Middle frontal gyrus (tissue), 1 donor: ENCODE measurements around the gene IST1.

Experiments used
- DNase-seq: peaks from one replicate; pipeline ENCODE4 v3.0.0-alpha.2; 2015; ENCODE audit warnings: low spot score; ENCODE audit errors: extremely low spot score

The IST1 gene

DNA sequence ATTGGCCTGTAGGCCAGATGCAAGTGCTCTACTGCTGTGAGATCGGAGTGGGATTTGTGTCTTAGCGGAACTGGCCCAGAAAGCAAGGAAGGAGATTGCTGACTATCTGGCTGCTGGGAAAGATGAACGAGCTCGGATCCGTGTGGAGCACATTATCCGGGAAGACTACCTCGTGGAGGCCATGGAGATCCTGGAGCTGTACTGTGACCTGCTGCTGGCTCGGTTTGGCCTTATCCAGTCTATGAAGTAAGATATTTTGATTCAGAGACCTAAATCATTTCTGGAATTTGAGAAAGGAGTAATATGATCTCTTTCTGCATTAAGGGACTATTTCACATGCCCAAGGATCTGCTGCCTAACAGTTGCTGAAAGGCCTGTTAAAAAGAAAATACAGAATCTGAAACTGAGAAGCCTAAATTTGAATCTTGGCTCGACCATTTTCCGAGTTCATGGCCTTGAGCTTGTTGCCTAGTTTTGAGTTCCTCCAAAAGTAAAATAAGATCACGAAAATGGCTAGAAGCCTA, 21.1 kb downstream of the IST1 start:
- no peak for DNase-seq

DNA sequence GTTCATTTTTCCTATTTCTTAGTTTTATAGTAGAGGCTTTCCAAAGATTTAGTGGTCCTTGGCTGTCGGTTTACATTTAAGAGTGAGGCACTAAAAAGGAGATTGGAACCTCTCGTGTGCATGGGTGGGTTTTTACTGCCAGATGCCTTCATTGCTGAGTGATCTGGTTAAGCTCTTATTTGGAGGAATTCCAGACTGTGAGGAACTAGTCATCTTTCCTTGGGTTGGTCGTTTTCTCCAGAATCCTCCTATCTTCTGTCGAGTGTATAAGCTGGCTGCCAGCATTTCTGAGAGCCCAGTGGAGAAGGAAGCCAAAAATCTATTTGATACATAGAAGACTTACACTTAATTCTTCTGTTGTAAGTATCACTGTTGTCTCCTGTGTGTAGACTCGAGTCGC, 22.6 kb downstream of the IST1 start:
- no peak for DNase-seq

DNA sequence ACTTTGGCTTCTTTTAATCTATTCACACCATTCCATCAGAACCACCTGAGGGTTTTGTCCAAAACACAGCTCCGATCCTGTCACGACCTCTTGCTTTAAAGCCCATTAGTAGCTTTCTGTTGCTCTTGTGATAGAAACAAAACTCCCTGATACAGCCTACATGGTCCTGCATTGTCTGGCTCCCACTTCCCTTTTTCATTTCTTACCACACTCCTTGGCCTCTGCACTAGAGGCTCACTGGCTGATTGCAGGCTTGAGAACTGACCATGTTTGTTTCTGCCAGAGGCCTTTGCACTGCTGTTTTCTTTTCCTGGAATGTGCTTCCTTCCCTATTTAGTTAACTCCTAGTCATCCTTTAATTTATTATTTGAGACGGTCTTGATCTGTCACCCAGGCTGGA, 23.7 kb downstream of the IST1 start:
- no peak for DNase-seq

DNA sequence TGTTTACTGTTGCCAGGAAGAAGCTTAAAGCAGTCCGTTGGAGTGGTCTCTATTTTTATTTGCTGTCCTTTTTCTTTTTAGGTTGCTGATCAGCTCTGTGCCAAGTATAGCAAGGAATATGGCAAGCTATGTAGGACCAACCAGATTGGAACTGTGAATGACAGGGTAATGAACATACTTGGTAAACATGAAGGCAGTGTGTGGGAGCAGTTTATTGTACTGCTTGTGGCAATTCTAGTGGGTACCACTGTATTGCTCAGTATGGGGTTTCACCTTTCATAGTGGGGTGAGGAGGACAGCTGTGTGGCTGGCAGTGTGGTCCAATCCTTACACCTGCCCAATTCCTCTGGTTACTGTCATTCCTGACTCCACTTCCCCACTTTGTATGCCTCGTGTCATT, 25.3 kb downstream of the IST1 start:
- DNase-seq: no peak

DNA sequence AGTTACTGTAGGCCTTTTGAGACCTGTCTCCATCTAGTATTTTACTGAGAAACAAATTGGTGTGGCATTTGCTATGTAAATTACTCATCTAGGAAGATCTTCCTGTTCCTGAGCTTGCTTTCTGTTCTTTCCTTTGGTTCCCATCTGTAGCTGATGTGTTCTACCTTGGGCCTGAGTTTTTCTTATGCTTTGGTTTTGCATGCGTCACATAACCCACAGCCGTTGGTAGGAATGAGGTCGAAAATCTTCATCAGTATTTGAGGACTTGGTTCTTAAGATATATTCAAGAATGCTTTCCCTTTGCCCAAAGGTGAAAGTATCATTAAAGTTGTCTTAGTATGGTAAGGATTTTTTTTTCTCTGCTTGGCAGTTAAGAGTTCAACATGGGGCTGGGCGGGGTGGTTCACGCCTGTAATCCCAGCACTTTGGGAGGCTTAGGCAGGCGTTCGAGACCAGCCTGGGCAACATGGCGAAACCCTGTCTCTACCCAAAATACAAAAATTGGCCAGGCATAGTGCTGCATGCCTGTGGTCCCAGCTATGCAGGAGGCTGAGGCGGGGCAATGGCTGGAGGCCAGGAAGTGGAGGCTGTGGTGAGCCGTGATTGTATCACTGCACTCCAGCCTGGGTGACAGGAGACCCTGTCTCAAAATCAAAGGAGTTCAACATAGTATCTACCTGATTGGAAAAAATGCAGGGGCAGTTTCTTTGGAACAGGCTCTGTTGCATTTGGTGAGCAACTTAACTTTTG, 28.8 kb downstream of the IST1 start:
- no peak for DNase-seq

DNA sequence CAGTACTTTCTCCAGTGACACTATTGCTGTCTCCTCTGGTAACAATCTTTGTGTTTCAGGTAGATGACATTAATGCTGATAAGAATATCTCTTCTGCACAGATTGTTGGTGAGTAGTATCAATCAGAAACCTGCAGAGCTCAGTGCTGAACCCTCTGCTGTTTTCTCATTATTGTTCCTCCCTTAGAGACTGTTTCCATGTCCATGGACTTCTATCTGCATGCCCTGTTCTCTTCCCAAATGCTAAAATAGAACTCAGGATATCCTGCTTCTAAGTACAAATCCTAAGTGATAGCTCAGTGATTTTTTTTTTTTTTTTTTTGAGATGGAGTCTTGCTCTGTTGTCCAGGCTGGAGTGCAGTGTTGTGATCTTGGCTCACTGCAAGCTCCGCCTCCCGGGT, 29.4 kb downstream of the IST1 start:
- no peak for DNase-seq

DNA sequence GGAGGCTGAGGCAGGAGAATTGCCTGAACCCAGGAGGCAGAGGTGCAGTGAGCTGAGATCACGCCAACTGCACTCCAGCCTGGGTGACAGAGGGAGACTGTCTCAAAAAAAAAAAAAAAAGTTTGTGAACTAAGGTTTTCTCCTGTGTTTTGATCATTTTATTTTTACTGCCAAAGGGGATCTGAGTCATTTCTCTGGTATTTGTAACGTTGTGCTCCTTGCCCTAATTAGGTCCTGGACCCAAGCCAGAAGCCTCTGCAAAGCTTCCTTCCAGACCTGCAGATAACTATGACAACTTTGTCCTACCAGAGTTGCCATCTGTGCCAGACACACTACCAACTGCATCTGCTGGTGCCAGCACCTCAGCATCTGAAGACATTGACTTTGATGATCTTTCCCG, 32.1 kb downstream of the IST1 start:
- DNase-seq: no peak

DNA sequence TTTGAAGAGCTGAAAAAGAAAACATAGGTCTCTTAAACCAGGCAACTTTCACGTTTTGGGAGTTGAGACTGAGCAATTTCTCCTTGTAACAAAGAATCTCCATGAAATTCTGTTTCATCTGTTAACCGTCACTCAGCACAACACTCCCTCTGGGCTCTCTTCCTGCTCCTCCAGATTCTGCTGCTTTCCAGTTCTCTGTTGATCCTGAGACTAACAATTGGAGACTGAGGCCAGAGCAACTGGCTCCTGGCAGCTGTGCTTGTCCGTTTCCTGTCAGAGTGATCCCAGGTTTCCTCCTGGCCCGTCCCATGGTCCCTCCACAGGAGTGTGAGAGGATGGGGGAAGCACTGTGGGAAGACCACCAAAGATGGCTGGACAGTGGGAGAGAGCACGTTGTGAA, 32.5 kb downstream of the IST1 start:
- DNase-seq: no peak

DNA sequence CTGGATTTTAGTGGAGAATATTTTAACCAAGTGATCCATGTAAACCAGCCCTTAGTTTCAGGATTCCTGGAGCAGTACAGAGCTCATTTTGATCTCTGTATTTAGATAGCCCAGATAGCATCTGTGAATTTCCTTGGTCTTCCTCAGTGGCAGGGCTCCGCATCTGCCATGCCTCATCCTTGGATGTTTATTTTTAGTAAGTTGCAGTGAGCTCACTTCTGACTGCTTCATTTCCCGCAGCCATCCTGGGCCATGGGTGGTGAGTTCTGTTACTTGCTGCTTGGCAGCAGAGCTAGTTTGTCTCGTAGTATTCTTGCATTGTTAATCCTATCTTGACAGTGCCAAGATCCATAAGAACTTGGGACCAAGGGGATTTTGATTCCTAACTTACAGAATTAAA, 33.7 kb downstream of the IST1 start:
- DNase-seq: peak; percentile 37

DNA sequence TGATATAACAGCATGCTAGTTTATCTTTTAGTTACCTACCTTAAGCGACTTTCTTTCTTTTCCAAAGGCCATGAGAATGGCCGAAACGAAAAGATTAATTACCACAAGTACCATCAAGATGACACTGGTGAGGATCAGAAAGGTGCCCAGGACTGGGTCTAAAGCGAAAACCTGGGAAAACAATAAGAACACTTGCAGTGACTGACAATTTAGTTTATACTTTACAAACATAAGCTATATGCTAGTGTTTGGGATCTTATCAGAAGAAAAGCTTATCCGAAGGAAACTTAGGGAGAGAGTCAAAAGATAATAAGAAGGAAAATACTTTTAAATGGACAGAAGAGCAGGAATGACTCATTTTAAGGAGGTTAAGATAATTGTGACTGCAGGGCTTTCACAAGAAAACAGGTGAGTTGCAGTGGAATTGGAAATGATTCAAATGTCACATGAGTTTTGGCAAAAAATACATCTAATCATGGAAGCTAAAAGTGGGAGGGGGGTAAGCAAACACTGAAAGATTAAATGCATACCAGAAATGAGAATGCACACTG, 34.8 kb downstream of the IST1 start:
- DNase-seq: no peak

DNA sequence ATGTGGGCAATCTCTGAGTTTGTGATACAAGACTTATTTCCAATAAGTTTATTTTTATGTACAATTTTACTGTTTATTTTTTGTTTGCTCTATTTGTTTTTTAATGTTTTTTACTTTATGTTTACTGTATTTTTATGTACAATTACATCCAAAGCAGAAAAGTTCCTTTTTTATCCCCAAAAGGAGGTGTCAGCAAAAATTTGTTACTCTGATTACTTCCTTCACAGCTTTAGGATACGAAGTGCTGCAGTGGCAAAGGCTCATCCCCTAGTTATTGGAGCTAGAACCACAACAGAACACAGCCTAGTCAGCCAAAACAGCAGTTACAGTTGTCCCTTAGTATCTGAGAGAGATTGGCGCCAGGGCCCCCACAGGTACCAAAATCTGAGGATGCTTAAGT, 35.7 kb downstream of the IST1 start:
- DNase-seq: no peak

DNA sequence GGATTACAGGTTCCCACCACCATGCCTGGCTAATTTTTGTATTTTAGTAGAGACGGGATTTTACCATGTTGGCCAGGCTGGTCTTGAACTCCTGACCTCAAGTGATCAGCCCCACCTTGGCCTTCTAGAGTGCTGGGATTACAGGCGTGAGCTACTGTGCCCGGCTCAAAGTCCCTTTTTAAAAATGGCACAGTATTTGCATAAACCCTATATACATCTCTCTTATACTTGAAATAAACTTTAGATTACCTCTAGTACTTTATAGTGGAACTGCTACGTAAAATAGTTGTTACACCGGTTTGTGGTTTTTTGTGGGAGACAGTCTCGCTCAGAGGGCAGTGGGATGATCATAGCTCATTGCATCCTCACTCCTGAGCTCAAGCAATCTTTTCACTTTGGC, 36.3 kb downstream of the IST1 start:
- no peak for DNase-seq

DNA sequence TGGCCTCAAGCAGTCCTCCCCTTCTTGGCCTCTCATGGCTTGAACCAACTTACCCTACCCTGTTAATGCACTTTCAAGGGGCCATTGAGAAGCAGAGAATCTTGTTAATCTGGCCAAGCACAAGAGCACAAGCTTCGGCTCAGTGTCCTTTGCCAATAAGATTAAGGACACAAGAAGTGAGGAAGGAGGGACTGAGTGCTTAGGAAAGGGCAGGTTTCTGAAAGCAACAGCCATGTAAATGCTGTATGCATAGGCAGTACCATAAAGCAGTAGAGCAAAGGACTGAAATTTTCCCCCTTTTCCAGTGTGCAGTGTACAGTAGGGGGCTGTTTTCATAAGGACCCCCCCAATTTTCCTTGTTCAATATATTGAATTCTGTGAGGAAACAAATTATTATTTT, 37.7 kb downstream of the IST1 start:
- no peak for DNase-seq

DNA sequence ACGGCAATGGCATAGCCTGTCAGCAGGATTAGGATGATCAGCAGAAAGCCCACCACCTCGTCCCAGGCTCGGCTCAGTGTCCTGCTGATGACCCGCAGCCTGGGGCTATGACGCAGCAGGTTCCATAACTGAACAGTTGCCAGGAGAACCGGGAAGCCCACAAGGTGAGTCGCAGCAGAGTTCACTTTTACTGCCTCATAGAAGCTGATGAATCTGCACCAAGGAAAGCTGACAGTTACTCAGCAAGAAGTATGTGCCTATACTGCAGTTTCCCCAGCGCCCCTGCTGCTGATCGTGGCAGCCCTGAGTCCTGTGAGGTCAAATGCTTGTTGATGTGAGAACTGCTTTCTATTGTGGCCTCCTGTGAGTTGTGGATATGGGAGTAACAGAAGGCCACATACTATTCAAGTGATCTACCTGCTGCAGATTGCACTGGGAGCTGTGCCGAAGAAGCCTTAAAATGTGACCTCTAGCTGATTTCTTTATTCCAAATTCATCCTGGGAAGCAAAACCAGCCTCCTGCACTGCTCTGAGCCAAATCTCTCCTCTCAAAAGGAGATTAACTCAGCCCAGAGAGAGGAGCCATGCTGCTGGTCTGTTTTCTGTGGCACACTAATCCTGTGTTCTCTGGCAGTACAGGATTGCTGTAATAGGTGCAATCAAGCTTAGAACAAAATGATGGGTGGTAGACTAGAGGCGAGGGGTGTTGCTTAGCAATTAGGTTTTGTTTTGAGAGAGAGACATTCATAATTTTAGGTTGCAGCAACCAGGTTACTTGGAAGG, 38.8 kb downstream of the IST1 start:
- no peak for DNase-seq

DNA sequence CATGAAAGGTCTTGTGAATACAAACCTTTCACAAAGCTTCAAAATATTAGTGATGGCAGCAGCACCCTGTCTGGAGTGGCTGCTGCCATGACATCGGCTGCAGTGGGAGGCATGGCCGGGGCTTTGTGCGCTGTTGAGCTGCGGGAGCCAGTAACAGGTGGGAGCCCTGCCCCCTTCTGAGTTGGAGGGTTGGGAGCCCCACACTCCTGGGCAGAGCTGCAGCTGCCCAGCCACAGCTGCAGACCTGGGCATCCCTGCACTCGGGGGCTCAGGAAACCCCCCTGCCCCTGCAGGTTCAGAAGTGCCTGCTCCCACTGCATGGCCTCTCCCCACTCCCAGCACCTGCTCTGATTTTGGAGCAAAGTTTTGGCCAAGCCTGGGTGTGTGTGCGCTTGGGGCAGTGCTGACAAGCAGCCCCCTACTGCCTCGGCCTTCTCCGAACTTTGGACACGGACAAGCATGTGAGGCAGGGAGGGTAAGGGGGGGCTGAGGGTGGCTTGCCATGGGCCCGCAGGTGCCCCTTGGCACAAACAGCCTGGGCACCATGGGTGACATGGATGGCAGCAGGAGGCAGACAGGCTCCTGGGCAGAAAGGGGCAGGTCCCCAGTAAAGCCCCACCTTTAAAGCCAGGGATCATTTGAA, 42.7 kb downstream of the IST1 start:
- DNase-seq: no peak

DNA sequence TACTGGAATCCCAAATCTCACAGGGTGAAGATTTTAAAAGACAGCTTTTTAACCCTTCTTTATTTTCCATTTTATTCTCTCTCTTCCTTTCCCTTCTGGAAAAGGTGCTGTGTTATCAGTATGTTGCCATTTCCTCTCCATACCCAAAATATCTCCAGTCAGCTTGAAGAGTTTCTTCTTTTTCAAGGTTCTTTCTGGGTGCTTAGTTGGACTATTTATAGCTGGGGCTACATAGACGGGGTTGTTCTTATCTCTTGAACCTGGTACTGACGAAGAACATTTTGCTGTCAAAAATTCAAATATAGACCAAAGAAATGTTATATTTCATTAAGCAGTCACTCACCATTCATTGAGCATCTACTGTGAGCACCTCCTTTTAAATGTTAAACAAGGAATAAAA, 48.6 kb downstream of the IST1 start:
- DNase-seq: no peak

DNA sequence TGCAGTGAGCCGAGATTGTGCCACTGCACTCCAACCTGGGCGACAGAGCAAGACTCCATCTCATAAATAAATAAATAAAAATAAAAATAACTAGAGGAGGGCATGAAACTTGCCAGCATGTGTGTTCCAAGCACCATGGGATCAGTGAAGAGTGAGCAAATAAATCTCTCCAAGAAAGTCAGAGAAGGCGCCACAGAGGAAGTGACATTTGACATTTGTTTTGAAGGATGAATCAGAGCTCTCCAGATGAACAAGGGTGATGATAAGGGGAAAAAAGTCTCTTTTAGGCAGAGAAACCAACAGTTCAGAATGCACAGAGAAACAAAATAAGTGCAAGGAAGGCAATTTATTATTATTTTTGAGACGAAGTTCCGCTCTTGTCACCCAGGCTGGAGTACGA, 50.3 kb downstream of the IST1 start:
- DNase-seq: no peak

DNA sequence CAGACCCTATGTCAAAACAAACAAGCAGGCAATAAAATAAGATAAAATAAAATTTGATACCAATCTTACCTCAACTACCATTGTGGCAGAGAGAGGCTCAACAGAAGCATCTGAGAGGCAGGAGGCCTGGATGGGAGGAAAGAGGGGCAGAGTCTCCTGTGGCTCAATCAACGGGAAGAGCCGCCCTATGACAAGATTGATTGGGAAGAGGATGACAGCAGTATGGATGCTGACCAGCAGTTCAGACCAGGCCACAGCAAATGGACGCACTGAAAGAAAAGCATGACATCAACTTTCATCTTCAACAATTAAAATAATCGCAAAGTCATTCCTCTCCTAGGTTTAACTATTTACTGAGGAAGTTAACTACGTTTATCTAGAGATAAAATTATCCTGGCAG, 57.5 kb downstream of the IST1 start:
- no peak for DNase-seq

DNA sequence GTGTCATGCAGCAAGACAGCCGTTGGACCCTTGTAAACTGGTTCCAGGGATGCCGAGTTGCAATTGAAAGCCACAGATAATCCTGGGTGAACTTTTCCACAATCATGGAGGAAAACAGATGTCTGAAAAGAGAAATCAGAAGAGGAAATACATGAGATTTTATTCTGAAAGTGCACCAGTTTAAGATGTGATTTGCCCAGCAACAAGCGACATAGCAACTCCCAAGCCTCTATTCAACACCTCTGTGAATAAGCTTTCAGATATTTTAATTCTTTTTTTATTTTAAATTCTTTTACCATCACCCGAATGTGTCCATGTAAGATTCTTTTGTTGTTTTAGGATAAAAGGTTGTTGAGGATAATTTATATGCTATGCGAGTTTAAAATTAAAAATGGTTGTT, 58.8 kb downstream of the IST1 start:
- no peak for DNase-seq

DNA sequence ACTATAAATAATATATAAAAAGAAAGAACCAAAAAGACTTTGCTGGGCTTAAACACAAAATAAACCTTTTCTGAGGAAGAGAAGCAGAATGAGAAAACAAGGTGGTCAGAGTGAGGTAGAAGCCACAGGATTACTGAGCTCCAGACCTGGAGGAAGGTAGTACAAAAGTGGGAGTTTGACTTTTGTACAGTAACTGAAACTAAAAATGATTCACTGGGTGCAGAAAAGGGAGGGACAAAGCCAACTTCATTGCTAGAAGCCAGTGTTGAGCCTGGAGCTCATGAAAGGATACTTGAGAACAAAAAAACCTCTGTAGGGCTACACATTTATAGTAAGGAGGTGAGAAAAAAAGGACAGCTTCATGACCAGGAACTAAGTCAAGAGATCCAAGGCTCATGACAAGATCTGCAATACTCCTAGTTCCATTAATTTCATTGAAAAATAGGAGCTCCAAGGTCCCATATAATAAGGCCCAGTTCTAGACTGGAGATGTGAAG, 59.4 kb downstream of the IST1 start:
- no peak for DNase-seq

DNA sequence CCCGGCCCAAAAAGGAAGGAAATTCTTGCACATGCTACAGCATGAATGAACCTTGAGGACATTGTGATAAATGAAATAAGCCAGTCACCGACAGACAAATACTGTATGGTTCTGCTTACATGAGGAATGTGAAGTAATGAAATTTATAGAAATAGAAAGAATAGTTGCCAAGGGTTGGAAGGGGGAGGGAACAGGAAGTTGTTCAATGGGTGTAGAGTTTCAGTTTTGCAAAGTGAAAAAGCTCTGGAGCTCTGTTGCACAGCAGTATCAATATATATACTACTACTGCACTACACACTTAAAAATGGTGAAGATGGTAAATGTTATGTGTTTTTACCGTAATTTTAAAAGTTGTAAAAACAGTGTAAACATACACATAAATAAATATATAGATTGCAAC, 61.2 kb downstream of the IST1 start:
- DNase-seq: no peak
